Measurements from ENCODE around the gene MACF1. TPM values are rescaled to one million over a fixed set of nuclear protein-coding genes. Genes with fewer than 3 reads are reported as not detected.

The MACF1 gene
- total and polyA plus RNA-seq, 8 donors: 49.8 to 161 (median 89.1) TPM

- H3K9me3 ChIP-seq: no peaks in the 10 kb centered on the region
- no peak overlapping the region for H3K27ac ChIP-seq
- 92 to 96% methylated on average over 7 of the region's 7 CpGs for WGBS, 2 donors
- ATAC-seq (no peak), FAIRE-seq (no peak), DNase-seq (no peak)
- no peaks in the 10 kb centered on the region for H3K27me3 ChIP-seq
- intact Hi-C loops (cut with DNase I): no loop called here
- H3K4me3 ChIP-seq: no peak overlapping the region
- no peak for TF ChIP-seq CTCF (IDR thresholded peaks at IDR 0.05)
- H3K4me1 ChIP-seq: no peaks in the 10 kb centered on the region
- H3K36me3 ChIP-seq: peaks cover 9 to 97% (median 79%) of the 10 kb centered on the region in 3 donors
Measured at GRCh38 chr1:39452081-39452480, 247.6 kb downstream of the MACF1 start.

GRCh38 chr1:39452540-39452939 lies 248.0 kb downstream of the MACF1 start:
- no peak for TF ChIP-seq CTCF (IDR thresholded peaks at IDR 0.05)
- FAIRE-seq (no peak), ATAC-seq (no peak), DNase-seq (no peak)
- 95 to 99% methylated on average over 5 of the region's 5 CpGs for WGBS, 2 donors
- Histone ChIP-seq H3K27ac (no peak overlapping the region), H3K4me3 (no peak overlapping the region), H3K36me3 (peaks cover 9 to 97% (median 80%) of the 10 kb centered on the region in 3 donors), H3K4me1 (no peaks in the 10 kb centered on the region), H3K9me3 (no peaks in the 10 kb centered on the region), H3K27me3 (no peaks in the 10 kb centered on the region)
- intact Hi-C loops (cut with DNase I): no loop called here

- intact Hi-C loops (cut with DNase I): no loop called here
- FAIRE-seq: no peak
- ATAC-seq: peak in 1 of 4 donors; percentile 36
- no peaks in the 10 kb centered on the region for H3K9me3 ChIP-seq
- WGBS, 2 donors: 72 to 78% methylated on average over 8 of the region's 8 CpGs
- TF ChIP-seq CTCF (IDR thresholded peaks at IDR 0.05): no peak
- no peak overlapping the region for H3K27ac ChIP-seq
- H3K36me3 ChIP-seq: peaks cover 8 to 97% (median 81%) of the 10 kb centered on the region in 3 donors
- DNase-seq: peak in 2 of 6 donors; percentile 29 to 43
- H3K4me3 ChIP-seq: no peak overlapping the region
- H3K4me1 ChIP-seq: no peaks in the 10 kb centered on the region
- no peaks in the 10 kb centered on the region for H3K27me3 ChIP-seq
Measured at GRCh38 chr1:39453603-39454002, 249.1 kb downstream of the MACF1 start.

- FAIRE-seq: no peak
- WGBS, 2 donors: 82 to 89% methylated on average over 4 of the region's 4 CpGs
Measured at GRCh38 chr1:39458991-39459390, 254.5 kb downstream of the MACF1 start.

More at GRCh38 chr1:39458991-39459390, 254.5 kb downstream of the MACF1 start:
- no peak for TF ChIP-seq CTCF (IDR thresholded peaks at IDR 0.05)
- Histone ChIP-seq H3K36me3 (peaks cover 4 to 100% (median 75%) of the 10 kb centered on the region in 3 donors), H3K27ac (no peak overlapping the region), H3K27me3 (no peaks in the 10 kb centered on the region), H3K4me3 (no peak overlapping the region), H3K4me1 (no peaks in the 10 kb centered on the region), H3K9me3 (no peaks in the 10 kb centered on the region)
- intact Hi-C loops (cut with DNase I): no loop called here
- no peak for DNase-seq
- no peak for ATAC-seq

Data from pancreas (tissue), 10 donors.